Non-pigmented ciliary epithelial cell (primary cell): Measurements from ENCODE around the gene SLC2A13.
"Not testable (repeated sequence)": the region's sequence is repeated elsewhere in the genome, so short reads cannot be mapped to it uniquely, and the experiment has no call there.

Experiments used
- DNase-seq: peaks from one replicate; pipeline ENCODE4 v3.0.0-alpha.2; 2010; ENCODE audit warnings: low read depth

SLC2A13 gene

DNA sequence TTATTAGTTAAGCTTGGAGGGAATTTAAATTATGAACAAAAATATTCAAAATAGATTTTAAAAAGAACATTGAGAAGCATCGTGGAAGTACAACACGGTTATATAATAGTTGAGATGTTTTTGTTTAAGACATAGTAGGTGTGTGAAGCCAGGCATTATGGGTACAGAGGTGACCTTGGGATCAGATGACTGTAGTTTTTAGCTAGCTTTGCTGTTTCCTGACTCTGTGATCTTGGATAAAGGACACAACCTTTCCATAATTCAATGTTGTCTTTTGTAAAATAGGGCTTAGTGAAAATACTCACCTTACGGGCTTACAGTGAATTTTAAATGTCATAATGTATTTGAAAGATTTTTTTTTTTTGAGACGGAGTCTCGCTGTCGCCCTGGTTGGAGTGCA lies 239.7 kb downstream of the SLC2A13 start:
- DNase-seq = no peak

GRCh38 chr12:39860695-39861094 lies 245.2 kb downstream of the SLC2A13 start:
- DNase-seq = no peak

- DNase-seq = no peak
Measured at GRCh38 chr12:39853003-39853402, 252.9 kb downstream of the SLC2A13 start.

DNA sequence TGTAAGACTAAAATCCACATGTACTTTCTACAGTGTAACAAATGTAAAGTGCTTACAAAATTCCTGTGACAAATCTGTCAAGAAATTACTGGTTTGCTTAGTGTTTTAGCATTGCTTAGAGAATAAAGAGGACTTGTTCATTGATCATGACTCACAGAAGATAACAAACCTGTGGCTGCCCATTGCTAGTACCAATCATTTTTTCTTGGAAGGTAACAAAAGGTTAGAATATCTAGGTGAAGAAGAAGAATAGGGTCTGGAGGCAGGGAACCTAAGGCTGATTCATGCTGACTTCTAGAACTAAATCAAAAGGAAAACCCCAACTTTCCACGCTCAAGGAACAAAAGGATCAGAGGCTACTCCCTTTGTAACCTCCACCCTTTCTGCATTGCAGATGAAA lies 253.5 kb downstream of the SLC2A13 start:
- no peak for DNase-seq

DNA sequence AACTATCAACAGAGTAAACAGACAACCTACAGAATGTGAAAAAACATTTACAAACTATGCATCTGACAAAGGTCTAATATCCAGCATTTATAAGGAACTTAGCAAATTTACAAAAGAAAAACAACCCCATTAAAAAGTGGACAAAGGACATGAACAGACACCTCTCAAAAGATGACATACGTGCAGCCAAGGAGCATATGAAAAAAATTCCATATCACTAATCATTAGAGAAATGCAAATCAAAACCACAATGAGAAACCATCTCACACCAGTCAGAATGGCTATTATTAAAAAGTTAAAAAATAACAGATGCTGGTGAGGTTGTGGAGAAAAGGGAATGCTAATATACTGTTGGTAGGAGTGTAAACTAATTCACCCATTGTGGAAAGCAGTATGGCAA lies 257.7 kb downstream of the SLC2A13 start:
- DNase-seq = not testable (repeated sequence)

DNA sequence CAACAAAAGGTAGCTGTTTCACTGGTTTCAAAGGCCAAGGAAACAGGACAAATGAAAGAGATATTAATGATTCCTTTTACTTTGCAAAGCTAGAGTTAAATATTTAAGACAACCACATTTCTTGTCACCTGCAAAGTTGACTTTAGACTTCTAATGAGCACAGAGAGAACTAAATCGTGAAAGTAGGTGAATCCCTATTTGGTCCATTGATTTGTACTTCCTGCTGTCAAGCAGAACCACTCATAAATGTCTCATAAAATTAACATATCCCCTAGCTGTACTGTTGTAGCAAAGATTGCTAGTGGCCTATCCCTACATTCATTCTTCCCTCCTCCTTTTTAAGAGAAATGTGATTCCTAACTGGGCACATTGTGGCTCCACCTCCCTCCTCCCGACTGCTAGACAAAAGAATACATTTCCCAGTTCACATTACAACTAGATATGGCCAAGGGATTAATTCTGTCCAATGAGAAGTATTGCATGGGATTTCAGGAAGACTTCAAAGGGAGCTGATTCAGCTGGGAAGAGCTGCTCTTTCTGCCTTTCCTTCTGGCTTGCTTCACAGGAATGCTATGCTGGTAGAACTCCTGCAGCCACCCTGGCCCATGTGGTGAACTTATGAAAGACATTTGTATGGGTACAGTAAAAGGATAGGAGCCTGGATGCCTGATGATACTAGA lies 258.8 kb downstream of the SLC2A13 start:
- peak; percentile 11 for DNase-seq

DNA sequence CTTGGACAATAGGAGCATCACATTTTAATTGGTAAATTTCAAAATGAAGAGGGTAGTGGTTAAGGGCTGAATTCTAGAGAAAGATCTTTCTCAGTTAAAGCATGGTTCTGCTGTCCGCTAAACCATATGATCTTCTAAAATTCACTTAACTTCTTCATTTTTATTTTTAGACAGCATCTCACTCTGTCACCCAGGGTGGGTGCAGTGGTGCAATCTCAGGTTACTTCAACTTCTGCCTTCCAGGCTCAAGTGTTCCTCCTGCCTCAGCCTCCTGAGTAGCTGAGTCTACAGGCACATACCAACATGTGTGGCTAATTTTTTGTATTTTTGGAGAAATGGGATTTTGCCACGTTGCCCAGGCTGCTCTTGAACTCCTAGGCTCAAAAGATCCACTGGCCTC lies 259.6 kb downstream of the SLC2A13 start:
- DNase-seq = no peak

DNA sequence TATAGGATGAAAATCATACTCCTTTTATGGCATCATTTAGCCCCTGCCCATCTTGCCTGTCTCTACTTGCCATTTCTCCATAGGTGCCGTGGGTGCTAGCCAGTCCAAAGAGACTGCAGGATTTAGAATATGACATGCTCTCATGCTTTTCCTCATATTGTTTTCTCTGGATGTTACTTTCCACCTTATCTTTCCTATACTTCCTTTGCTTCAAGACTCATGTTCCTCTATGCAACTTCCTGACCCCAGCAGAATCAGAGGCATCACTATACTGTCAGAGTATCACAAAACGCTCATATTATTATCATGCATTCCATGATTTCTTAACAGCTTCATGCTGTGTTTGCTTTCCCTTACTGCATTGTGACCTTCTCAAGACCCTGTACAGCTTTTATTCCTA lies 265.5 kb downstream of the SLC2A13 start:
- DNase-seq = no peak

GRCh38 chr12:39839072-39839471 lies 266.8 kb downstream of the SLC2A13 start:
- DNase-seq = no peak

DNA sequence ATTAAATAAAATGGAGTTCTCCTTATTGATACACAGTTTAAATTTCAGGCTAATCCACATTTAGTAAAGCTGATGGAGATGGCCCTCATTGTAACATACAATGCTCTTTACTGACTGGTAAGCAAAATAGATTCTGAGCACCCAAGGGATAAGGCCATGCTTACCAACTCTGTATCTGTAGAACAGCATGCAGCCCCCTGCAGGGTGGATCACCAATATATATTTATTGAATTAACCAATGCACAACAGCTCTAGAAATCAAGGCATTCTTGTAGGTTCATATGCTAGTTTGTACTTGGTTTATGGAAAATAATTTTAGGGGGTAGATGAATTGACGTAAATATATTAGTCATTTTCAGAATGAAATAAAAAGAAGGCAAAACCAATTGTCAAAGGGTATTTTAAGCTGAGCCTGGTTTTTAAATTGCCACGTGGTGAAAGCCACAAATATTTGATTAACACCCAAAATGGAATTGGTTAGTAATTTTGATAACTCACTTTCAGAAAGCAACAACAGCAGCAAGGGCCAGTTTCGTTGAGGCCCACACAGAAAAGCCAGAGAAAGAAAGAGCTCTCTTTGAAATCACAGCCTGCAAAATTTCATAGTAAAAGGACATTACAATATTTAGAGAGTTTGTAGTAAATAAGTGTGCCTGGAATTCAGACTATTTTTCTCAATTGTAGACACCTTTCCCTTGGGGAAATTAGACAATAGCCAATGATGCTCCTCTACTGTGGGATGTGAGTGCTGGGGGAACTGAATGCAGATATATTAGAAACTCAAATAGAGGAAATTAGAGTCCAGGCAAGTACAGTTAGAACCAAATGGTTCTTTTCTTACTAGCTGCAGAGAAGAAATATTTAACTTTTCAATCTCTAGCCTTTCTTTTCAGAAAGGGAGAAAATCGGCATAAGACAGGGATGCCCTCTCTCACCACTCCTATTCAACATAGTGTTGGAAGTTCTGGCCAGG lies 270.1 kb downstream of the SLC2A13 start:
- no peak for DNase-seq

- DNase-seq = peak; percentile 17
Measured at GRCh38 chr12:39831587-39832315, 274.1 kb downstream of the SLC2A13 start.

DNA sequence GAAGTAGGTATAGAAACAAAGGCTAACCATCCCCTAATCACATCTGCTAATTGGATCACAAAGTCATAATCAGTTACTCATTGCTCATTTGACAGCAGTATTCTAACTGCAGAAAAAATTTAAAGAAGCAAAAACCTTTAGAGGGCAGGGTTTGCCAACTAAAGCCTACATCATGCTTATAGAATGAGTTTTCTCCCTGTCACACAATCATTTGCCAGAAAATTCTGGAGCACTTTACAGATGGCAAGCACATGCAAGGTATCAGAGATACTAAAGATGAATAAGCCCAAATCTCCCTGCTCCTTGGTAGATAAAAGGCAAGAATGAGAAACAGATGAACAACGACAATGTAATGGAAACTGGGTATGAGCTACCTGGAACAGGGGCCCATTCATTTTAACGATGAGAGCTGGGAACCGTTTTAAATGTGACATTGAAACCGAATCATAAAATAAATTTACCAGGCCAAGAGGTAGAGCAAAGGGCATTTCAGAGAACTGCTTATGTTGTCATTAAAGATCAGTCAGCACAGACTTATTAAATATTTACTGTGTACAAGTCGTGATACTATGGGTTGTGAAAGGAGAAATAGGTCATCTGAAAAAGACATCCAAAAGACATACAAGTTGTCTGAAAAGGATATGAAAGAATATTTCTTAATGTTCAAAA lies 274.9 kb downstream of the SLC2A13 start:
- no peak for DNase-seq

- no peak for DNase-seq
Measured at GRCh38 chr12:39830171-39830570, 275.7 kb downstream of the SLC2A13 start.

GRCh38 chr12:39824505-39825212 lies 281.2 kb downstream of the SLC2A13 start:
- DNase-seq = no peak

GRCh38 chr12:39816671-39817185 lies 289.2 kb downstream of the SLC2A13 start:
- DNase-seq = peak; percentile 14

- no peak for DNase-seq
Measured at GRCh38 chr12:39815746-39816145, 290.1 kb downstream of the SLC2A13 start.

DNA sequence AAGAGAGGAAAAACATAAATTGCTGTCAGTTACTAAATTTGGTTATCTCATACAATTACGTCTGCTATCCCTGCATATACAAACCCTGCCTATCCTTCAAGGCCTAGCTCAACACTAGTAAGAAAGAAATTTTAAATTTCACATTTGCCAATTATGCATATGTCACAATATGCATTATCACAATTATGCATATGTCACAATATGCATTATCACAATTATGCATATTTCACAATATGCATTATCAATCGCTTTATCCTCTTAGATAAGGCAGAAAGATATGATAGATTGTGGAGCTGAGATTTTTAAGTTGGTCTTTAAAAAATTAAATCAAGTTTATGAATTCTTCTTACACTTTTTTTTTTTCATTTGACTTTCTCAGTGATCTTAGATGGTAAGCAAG lies 291.3 kb downstream of the SLC2A13 start:
- DNase-seq = no peak

DNA sequence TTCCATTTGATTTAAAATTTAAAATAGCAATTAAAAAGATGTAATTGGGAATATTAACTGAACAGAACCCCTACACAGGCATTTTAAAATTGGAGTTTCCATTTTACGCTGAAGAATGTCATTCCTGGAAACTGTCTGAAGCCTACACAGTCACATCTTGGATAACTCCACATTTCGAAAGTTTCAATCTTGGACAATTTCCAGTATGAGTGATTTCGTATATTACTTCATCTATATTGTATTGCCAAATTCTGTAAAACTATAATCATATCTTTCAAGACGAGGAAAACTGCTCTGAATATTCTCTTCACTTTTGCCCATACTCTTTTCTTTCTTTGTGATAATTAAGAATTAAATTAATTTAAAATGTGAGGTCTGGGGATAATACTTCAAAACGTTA lies 292.1 kb downstream of the SLC2A13 start:
- DNase-seq = no peak

- not testable (repeated sequence) for DNase-seq
Measured at GRCh38 chr12:39812456-39812855, 293.4 kb downstream of the SLC2A13 start.

GRCh38 chr12:39807043-39807442 lies 298.8 kb downstream of the SLC2A13 start:
- no peak for DNase-seq

- no peak for DNase-seq
Measured at GRCh38 chr12:39805651-39806050, 300.2 kb downstream of the SLC2A13 start.
